Medulla oblongata (tissue), 1 donor: ENCODE measurements around the gene KCNG2.

Experiments
- DNase-seq: peaks from one replicate; pipeline ENCODE4 v3.0.0-alpha.2; 2015; ENCODE audit errors: extremely low spot score

Gene KCNG2

GRCh38 chr18:79798999-79799370, 1.2 kb downstream of the KCNG2 start:
- DNase-seq = no peak

- DNase-seq = no peak
These were observed 2.1 kb downstream of the KCNG2 start for GRCh38 chr18:79799619-79800370.

GRCh38 chr18:79800371-79801180, 2.8 kb downstream of the KCNG2 start:
- no peak for DNase-seq

GRCh38 chr18:79801217-79801616, 3.5 kb downstream of the KCNG2 start:
- no peak for DNase-seq

- DNase-seq = no peak
These were observed 3.9 kb downstream of the KCNG2 start for GRCh38 chr18:79801641-79802040.

GRCh38 chr18:79802298-79802697, 4.6 kb downstream of the KCNG2 start:
- no peak for DNase-seq

- no peak for DNase-seq
These were observed 5.9 kb downstream of the KCNG2 start for GRCh38 chr18:79803611-79804051.

GRCh38 chr18:79804130-79804787, 6.5 kb downstream of the KCNG2 start:
- DNase-seq = no peak

GRCh38 chr18:79805211-79805887, 7.6 kb downstream of the KCNG2 start:
- DNase-seq = no peak

- DNase-seq = no peak
These were observed 8.3 kb downstream of the KCNG2 start for GRCh38 chr18:79805926-79806487.

- no peak for DNase-seq
These were observed 9.5 kb downstream of the KCNG2 start for GRCh38 chr18:79806976-79807841.

GRCh38 chr18:79809482-79810192, 11.9 kb downstream of the KCNG2 start:
- DNase-seq = no peak

GRCh38 chr18:79812052-79812451, 14.3 kb downstream of the KCNG2 start:
- DNase-seq = no peak

- DNase-seq = no peak
These were observed 16.6 kb downstream of the KCNG2 start for GRCh38 chr18:79814373-79814772.

GRCh38 chr18:79815657-79816056, 17.9 kb downstream of the KCNG2 start:
- no peak for DNase-seq

GRCh38 chr18:79816092-79816491, 18.4 kb downstream of the KCNG2 start:
- DNase-seq = no peak

- DNase-seq = no peak
These were observed 19.4 kb downstream of the KCNG2 start for GRCh38 chr18:79816981-79817606.

- no peak for DNase-seq
These were observed 19.9 kb downstream of the KCNG2 start for GRCh38 chr18:79817607-79817998.

- DNase-seq = no peak
These were observed 20.3 kb downstream of the KCNG2 start for GRCh38 chr18:79818036-79818435.

GRCh38 chr18:79818631-79819030, 20.9 kb downstream of the KCNG2 start:
- no peak for DNase-seq
